Measurements from ENCODE around the gene DGKH. TPM values are rescaled to one million over a fixed set of nuclear protein-coding genes. Genes with fewer than 3 reads are reported as not detected.

DGKH gene
- total RNA-seq, 1 donor, result 3.9 TPM

DNA sequence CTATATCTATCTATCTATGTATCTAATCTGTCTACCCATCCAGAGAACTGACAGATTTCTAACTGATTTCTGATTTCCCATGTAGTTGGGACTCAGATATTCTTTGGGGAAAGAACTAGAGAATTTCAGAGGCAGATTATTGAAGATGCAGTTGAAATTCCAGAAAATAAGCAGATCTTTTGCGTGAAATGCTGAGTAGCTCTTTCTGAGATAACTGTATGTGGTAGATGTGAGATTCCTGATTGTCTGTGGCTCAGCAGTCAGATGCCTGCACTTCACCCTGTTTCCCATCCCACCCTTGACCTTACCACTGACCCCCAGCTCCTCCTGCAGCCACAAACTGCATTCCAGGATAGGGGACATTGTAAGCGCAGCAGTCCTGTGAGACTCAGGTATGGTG, 61.5 kb downstream of the DGKH start:
- no peaks in the 10 kb centered on the region for H3K4me1 ChIP-seq (ENCODE audit: insufficient read depth, low read length)
- H3K4me3 ChIP-seq (ENCODE audit: low read length), result no peak overlapping the region
- H3K9me3 ChIP-seq (ENCODE audit: low read depth, low read length), result no peaks in the 10 kb centered on the region
- H3K27me3 ChIP-seq (ENCODE audit: insufficient read depth, low read length), result no peaks in the 10 kb centered on the region

DNA sequence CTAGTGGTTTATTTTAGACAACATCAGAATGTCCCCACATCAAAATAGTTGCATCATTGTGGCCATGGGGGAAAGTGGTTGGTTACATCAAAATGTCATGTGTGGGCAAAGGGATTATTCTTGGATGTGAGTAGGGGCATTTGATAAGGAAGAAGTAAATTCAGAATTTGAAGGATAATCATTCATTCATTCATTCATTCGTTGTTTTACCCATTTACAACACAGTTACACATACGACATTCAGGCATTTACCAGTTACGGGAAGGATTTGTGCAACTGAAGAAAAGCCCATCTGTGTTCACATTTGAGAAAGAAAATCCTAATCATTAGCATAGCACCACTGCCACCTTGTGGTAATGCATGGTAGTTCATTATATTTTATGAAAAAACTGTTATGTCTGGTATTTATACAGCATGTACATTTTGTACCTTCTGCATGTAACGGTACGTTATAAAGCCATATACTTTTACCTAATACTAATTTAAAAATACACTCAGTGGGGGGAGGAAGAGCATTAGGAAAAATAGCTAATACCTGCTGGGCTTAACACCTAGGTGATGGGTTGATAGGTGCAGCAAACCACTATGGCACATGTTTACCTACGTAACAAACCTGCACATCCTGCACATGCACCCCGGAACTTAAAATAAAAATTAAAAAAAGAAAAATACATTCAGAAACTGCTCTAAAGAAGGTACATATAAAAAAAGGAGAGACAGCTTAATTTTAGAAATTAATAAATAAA, 62.1 kb downstream of the DGKH start:
- H3K4me3 ChIP-seq (ENCODE audit: low read length), result no peak overlapping the region
- H3K27me3 ChIP-seq (ENCODE audit: insufficient read depth, low read length), result no peaks in the 10 kb centered on the region
- no peaks in the 10 kb centered on the region for H3K4me1 ChIP-seq (ENCODE audit: insufficient read depth, low read length)
- no peaks in the 10 kb centered on the region for H3K9me3 ChIP-seq (ENCODE audit: low read depth, low read length)

DNA sequence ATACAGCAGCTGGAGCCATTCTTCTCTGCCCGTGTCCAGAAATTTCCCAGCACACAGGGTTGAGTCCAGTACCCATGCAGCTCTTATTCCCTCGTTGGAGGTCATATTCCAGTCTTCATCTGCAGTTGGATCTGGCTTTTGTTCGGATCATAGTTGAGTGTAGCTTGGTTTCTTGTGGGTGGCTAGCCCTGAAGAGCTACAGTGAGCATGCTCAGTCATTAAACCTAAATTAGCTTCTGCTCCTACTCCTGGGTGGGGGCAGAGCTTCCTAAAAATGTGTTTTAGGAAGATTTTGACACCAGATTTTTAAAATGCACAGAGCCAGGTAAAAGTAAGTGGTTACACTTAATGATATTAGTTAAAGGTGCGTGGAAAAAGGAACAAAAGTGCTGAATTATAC, 64.4 kb downstream of the DGKH start:
- Histone ChIP-seq H3K4me1 (ENCODE audit: insufficient read depth, low read length) (no peaks in the 10 kb centered on the region), H3K9me3 (ENCODE audit: low read depth, low read length) (no peaks in the 10 kb centered on the region), H3K27me3 (ENCODE audit: insufficient read depth, low read length) (no peaks in the 10 kb centered on the region), H3K4me3 (ENCODE audit: low read length) (no peak overlapping the region)

DNA sequence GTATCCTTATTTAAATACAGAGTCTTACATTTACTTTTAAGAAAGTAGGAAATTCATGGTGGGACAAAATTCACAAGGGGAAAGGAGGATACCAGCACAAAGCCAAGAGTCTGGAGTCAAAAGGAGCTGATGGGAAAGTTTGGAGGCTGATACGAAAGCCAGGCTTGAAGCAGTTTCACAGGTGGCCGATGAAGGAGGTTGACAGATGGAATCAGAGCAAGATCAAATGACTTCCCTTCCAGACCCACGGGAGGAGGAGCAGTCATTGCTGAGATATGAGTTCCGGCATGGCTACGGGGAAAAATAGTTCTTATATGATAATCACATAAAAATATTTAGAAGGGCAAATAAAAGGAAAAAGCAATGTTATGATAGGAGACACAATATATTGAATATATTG, 65.0 kb downstream of the DGKH start:
- H3K4me3 ChIP-seq (ENCODE audit: low read length), result no peak overlapping the region
- H3K9me3 ChIP-seq (ENCODE audit: low read depth, low read length), result no peaks in the 10 kb centered on the region
- no peaks in the 10 kb centered on the region for H3K4me1 ChIP-seq (ENCODE audit: insufficient read depth, low read length)
- no peaks in the 10 kb centered on the region for H3K27me3 ChIP-seq (ENCODE audit: insufficient read depth, low read length)

DNA sequence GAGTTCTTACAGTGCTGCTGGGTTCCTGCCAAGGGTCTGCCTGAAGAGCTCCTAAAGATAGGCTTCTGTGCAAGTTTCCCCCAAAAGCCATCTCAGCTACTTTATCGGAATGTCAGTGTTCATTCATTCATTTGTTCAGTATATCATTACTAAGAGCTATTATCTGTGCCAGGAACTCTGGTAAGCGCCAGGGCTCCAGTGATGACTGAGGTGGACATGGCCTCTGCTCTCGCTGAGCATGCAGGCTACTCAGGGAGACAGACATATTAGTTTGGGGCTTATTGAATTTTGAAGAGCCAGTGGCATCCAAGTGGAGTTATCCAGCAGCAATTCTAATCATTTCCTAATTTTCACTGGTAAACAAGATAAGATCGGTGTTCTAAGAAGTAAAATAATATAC, 65.8 kb downstream of the DGKH start:
- Histone ChIP-seq H3K27me3 (ENCODE audit: insufficient read depth, low read length) (no peaks in the 10 kb centered on the region), H3K9me3 (ENCODE audit: low read depth, low read length) (no peaks in the 10 kb centered on the region), H3K4me1 (ENCODE audit: insufficient read depth, low read length) (no peaks in the 10 kb centered on the region), H3K4me3 (ENCODE audit: low read length) (no peak overlapping the region)

DNA sequence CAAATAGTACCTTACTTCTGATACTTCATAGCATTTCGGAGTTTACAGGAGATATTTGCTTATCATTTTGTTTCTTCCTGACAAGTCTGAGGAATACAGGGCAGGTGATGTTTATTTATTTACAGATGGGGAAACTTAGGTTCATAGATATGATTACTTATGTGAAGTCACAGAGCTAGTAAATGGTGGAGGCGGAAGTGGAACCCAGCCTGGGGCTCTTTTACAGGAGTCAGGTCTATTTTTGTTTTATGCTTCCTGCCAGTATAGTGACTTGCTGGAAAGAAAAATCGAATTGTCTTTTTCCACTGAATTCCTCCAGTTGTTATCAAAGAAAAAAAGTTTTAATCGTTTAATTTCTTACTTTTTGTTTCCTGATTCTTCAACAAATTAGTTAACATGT, 66.5 kb downstream of the DGKH start:
- Histone ChIP-seq H3K27me3 (ENCODE audit: insufficient read depth, low read length) (no peaks in the 10 kb centered on the region), H3K4me3 (ENCODE audit: low read length) (no peak overlapping the region), H3K9me3 (ENCODE audit: low read depth, low read length) (no peaks in the 10 kb centered on the region), H3K4me1 (ENCODE audit: insufficient read depth, low read length) (no peaks in the 10 kb centered on the region)

DNA sequence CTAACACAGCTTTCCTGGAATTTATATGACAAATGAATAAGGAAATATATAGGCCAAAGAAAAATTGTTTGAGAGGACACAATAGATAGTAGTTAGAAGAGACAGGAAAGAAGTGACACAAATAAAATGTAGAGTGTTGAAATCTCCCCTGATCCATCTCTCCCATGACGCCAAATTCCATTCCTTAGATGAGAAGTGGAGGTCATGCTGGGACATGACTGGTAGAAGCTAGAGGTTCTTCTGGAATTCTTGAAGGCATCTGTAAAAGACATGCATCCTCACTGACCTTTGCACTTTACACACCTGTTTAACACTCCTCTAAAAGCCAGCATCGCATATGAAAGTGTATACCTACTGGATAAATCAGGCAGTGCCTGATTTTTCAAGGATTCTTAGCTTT, 67.8 kb downstream of the DGKH start:
- Histone ChIP-seq H3K4me1 (ENCODE audit: insufficient read depth, low read length) (no peaks in the 10 kb centered on the region), H3K9me3 (ENCODE audit: low read depth, low read length) (no peaks in the 10 kb centered on the region), H3K27me3 (ENCODE audit: insufficient read depth, low read length) (no peaks in the 10 kb centered on the region), H3K4me3 (ENCODE audit: low read length) (no peak overlapping the region)

DNA sequence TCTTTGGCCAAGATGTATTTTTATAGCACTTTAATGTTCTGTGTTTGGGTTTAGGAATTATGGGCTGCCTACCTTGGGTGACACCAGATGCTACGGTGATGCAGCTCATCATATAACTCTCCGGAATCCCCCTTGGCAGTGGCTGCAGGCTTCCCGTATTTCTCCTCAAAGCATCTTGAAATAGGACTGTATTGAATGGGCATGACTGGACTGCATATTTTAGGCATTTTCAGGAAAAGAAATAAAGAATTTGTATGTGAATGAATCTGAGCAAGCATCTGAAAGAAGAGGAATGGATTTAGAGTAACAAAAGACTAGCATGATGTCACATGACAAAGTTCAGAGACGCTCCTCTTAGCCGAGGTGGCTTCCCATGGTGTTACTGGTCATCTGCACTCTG, 70.6 kb downstream of the DGKH start:
- H3K27me3 ChIP-seq (ENCODE audit: insufficient read depth, low read length), result no peaks in the 10 kb centered on the region
- H3K4me1 ChIP-seq (ENCODE audit: insufficient read depth, low read length), result no peaks in the 10 kb centered on the region
- H3K4me3 ChIP-seq (ENCODE audit: low read length), result no peak overlapping the region
- no peaks in the 10 kb centered on the region for H3K9me3 ChIP-seq (ENCODE audit: low read depth, low read length)

DNA sequence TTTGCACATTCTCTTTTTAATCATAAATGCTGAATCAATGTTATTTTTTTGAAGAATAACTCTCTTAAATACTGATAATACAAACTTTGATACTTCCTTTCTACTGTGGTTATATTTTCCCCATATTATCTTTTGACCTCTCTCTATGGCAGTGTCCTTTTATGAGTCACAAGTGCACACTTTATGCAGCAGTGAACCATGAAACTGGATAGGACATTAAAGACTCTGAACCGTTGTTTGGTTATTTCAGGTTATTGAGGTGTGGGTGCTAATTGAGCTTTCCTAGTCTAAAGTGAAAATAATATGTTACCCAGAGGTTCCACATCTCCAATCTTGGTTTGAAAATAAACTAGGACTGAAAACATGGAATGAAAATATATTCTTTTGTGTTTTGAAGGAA, 71.4 kb downstream of the DGKH start:
- Histone ChIP-seq H3K4me1 (ENCODE audit: insufficient read depth, low read length) (no peaks in the 10 kb centered on the region), H3K9me3 (ENCODE audit: low read depth, low read length) (no peaks in the 10 kb centered on the region), H3K4me3 (ENCODE audit: low read length) (no peak overlapping the region), H3K27me3 (ENCODE audit: insufficient read depth, low read length) (no peaks in the 10 kb centered on the region)

DNA sequence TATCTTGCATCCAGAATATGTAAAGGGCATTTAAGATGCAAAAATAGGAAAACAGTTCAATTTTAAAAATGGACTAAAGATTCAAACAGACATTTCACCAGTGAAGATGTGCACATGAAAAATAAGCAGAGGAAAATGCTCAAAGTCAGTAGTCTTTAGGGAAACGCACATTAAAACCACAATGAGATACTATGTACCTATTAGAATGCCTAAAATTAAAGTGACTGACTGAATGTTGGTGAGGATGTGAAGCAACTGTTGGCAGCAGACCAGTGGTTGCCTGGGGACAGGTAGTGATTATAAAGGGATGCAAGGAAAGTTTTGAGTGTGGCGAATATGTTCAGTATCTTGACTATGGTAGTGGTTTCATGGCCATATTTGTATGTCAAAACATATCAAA, 75.2 kb downstream of the DGKH start:
- H3K27me3 ChIP-seq (ENCODE audit: insufficient read depth, low read length), result no peaks in the 10 kb centered on the region
- H3K4me1 ChIP-seq (ENCODE audit: insufficient read depth, low read length), result no peaks in the 10 kb centered on the region
- H3K9me3 ChIP-seq (ENCODE audit: low read depth, low read length), result no peaks in the 10 kb centered on the region
- no peak overlapping the region for H3K4me3 ChIP-seq (ENCODE audit: low read length)

DNA sequence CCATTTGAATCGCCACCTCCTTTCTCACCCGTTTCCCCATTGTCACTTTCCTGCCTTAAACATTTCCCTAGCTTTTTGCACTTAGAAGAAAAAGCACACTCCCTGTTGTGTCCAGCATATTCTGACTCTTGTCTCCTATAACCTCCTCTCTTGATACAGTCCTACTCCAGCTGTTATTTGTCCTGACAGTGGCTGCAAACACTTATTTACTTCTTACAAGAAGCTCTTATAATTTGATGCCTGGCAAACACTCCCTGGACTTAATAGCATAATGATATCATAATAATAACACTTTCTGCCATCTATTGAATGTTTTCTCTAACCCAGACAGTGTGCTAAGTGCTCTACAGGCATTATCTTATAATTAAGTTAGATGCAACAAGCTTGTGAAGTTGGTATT, 76.6 kb downstream of the DGKH start:
- Histone ChIP-seq H3K27me3 (ENCODE audit: insufficient read depth, low read length) (no peaks in the 10 kb centered on the region), H3K9me3 (ENCODE audit: low read depth, low read length) (no peaks in the 10 kb centered on the region)

DNA sequence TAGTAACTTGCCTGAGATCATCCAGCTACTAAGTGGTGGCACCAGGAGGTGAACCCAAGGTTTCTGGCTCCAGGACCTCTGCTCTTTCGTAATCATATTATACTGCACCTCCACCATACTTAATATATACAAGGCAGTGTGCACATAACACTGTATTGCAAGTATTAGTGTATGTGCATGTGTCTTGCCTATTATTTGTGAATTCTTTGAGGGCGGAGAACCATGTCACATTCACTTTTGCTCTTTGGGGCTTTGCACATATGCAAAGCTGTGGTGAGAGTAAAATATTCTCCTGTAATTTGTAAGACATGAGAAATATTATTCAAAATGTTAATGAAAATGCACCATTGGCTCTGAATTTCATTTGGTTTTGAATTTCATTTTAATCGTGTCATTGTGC, 78.6 kb downstream of the DGKH start:
- H3K9me3 ChIP-seq (ENCODE audit: low read depth, low read length), result no peaks in the 10 kb centered on the region
- H3K27me3 ChIP-seq (ENCODE audit: insufficient read depth, low read length), result no peaks in the 10 kb centered on the region
- no peaks in the 10 kb centered on the region for H3K4me1 ChIP-seq (ENCODE audit: insufficient read depth, low read length)
- no peak overlapping the region for H3K4me3 ChIP-seq (ENCODE audit: low read length)

More for the DNA sequence above, 76.6 kb downstream of the DGKH start:
- no peak overlapping the region for H3K4me3 ChIP-seq (ENCODE audit: low read length)
- no peaks in the 10 kb centered on the region for H3K4me1 ChIP-seq (ENCODE audit: insufficient read depth, low read length)

DNA sequence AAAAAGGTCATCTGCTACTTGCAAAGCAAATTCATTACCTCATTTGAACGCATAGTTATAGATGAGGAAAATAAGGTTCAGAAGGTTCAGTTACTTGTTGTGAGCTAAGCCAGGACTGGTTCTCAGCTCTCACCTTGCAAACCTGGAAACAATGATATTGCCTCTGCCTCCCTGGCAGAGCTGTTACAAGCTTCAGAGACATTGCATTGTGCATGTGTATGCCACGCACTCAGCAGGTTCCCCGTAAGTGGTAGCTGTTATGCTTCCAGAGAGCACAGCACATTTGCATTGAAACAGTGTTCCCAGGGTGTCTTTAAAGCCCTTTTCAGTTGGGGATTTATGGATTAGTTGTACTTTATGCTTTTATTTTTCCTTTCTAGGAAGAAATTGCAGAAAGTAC, 80.6 kb downstream of the DGKH start:
- H3K27me3 ChIP-seq (ENCODE audit: insufficient read depth, low read length), result no peaks in the 10 kb centered on the region
- H3K9me3 ChIP-seq (ENCODE audit: low read depth, low read length), result no peaks in the 10 kb centered on the region
- no peak overlapping the region for H3K4me3 ChIP-seq (ENCODE audit: low read length)
- H3K4me1 ChIP-seq (ENCODE audit: insufficient read depth, low read length), result no peaks in the 10 kb centered on the region

DNA sequence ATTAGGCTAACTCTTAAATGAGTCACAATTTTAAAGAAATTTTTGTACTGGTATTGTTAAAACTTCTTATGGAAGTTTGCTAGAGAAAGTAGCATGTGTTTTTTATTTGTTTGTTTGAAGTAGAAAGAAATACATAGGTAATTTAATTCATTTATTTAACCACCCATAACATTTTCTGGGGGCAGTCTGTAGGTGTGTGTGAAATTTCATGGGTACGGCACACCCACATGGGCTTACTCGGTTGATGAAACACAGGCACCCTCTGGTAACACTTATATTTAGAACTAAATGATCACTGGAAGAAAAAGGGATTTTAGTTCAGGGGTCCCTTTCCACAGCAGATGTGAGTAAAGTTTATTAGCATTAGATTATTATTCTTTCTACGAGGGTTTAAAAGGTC, 88.1 kb downstream of the DGKH start:
- Histone ChIP-seq H3K27me3 (ENCODE audit: insufficient read depth, low read length) (no peaks in the 10 kb centered on the region), H3K4me3 (ENCODE audit: low read length) (no peak overlapping the region), H3K9me3 (ENCODE audit: low read depth, low read length) (no peaks in the 10 kb centered on the region), H3K4me1 (ENCODE audit: insufficient read depth, low read length) (no peaks in the 10 kb centered on the region)

DNA sequence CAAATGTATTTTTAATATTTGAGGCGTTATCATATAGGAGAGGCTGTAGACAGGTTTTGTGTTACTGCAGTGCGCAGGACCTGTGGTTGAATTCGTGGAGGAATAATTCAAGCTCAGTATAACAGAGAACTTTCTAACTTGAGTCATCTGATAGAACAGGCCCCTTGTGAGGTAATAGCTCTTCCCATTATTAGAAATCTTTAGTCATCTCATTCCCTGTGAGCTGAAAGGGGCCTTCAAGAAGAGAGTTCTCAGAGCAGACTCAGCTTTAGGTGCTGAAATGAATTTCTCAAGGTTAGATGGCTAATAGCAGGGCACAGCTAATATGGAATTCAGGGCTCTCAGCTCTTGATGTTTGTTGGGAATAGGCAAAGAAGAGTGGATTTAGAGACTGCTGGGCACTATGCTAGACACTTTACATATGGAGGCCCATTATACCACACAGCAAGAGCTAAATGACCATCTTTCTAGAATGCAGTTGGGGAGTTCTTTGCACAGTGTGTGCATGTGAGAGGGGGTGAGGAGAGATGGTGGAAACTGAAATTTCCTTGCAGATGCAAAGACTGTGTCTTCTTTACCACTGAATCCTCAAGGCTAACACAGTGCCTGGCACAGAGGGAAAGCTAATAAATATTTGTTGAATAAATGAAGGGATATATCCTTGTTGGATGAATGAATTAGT, 89.5 kb downstream of the DGKH start:
- no peaks in the 10 kb centered on the region for H3K27me3 ChIP-seq (ENCODE audit: insufficient read depth, low read length)
- H3K4me1 ChIP-seq (ENCODE audit: insufficient read depth, low read length), result no peaks in the 10 kb centered on the region
- H3K9me3 ChIP-seq (ENCODE audit: low read depth, low read length), result no peaks in the 10 kb centered on the region
- no peak overlapping the region for H3K4me3 ChIP-seq (ENCODE audit: low read length)

DNA sequence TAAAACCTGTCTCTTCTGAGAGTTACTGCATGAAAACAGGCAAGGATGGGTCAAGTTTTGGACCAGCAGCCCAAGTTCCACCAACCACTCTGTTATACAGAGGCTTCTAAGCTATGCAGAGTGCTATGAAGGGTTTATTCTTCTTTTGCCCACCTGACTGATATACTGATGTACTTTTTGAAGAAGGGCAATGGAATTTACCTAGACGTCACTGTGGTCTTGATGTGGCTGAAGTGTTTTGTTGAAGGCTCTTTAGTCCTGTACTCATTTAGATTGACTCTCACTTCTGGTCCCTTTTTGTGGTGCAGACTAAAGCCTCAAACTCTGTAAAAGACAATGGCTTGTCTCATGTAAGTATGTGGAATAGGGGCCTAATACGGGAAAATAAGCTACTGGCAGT, 92.0 kb downstream of the DGKH start:
- H3K9me3 ChIP-seq (ENCODE audit: low read depth, low read length), result no peaks in the 10 kb centered on the region
- no peak overlapping the region for H3K4me3 ChIP-seq (ENCODE audit: low read length)
- no peaks in the 10 kb centered on the region for H3K4me1 ChIP-seq (ENCODE audit: insufficient read depth, low read length)
- H3K27me3 ChIP-seq (ENCODE audit: insufficient read depth, low read length), result no peaks in the 10 kb centered on the region

All from mononuclear cell (primary cell).